Fibroblast of skin of left biceps (primary cell): Measurements from ENCODE around the gene MOK.

Experiments used
- DNase-seq, 2 experiments: peaks; one replicate each; pipeline ENCODE4 v3.0.0-alpha.2; 2013; ENCODE audit warnings: low read depth in 2 of 2

Gene MOK

DNA sequence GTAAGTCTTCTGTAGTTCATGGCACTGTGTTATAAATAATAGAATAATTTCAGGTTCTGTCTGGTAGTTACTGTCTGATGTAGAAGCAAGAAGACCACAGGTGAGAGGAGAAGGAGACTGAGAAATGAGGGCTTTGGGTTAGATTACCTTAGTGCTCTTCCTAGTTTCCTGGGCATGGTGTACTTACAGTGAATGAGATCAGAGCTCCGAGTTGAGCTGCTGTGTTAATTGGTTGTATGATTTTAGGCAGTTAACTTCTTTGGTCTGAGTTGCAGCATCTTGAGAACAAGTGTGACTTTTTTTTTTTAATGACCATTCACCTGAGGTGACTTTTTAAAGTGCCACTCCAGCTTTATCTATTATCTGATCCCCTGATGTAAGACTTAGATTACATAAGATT lies 123.8 kb downstream of the MOK start:
- DNase-seq: no peak

- DNase-seq: no peak
Observed at GRCh38 chr14:102180248-102180998, 124.5 kb downstream of the MOK start.
